K562 (cell line): ENCODE results near the gene HSPA1B. TPM values are rescaled to one million over a fixed set of nuclear protein-coding genes. Genes with fewer than 3 reads are reported as not detected.

Experiments
- CC2D1A ChIP-seq: fragments of 450-650 bp; IDR thresholded peaks from 2 replicates; pipeline ENCODE4 v1.6.1; 2017; ENCODE audit warnings: mild to moderate bottlenecking
- EP400 ChIP-seq: fragments of 450-650 bp; IDR thresholded peaks from 2 replicates; pipeline ENCODE4 v1.6.1; 2017; ENCODE audit warnings: antibody characterized with exemption, mild to moderate bottlenecking, moderate library complexity
- ESRRB ChIP-seq: fragments of 250-450 bp; sonication (Bioruptor Pico); IDR thresholded peaks from 2 replicates; pipeline ENCODE4 v1.5.0; 2020; ENCODE audit warnings: mild to moderate bottlenecking, moderate library complexity, borderline replicate concordance
- EZH2 ChIP-seq: IDR thresholded peaks from 2 replicates; pipeline ENCODE4 v1.6.1; 2012; ENCODE audit warnings: low read depth, mild to moderate bottlenecking, inconsistent platforms, low read length, borderline replicate concordance
- IRF2 ChIP-seq: sonication (generic); formaldehyde crosslinking; IDR thresholded peaks from 2 replicates; pipeline ENCODE4 v1.8.1; 2022; ENCODE audit warnings: mild to moderate bottlenecking, missing genetic modification reagents
- KDM1A ChIP-seq, 2 experiments: fragments of 450-650 bp; IDR thresholded peaks; 2 replicates each; pipeline ENCODE4 v1.6.1; 2016; ENCODE audit warnings: mild to moderate bottlenecking in 2 of 2
- MAFF ChIP-seq: IDR thresholded peaks from 2 replicates; pipeline ENCODE4 v1.6.1; 2012; ENCODE audit warnings: low read length, improper control_type of control experiment
- MEF2A ChIP-seq: IDR thresholded peaks from 2 replicates; pipeline ENCODE4 v1.6.1; 2011; ENCODE audit warnings: low read depth, mild to moderate bottlenecking, low read length, moderate library complexity; ENCODE audit not compliant: control insufficient read depth
- POLR2G ChIP-seq: fragments of 200-400 bp; formaldehyde crosslinking; IDR thresholded peaks from 2 replicates; pipeline ENCODE4 v1.6.1; 2017; ENCODE audit warnings: low read depth, mild to moderate bottlenecking, antibody characterized with exemption, low read length, moderate library complexity
- PPARD ChIP-seq: fragments of 250-450 bp; sonication (Bioruptor Pico); IDR thresholded peaks from 2 replicates; pipeline ENCODE4 v1.8.0; 2022; ENCODE audit warnings: inconsistent platforms, mild to moderate bottlenecking, moderate library complexity
- PRMT5 ChIP-seq: sonication (generic); formaldehyde crosslinking; IDR thresholded peaks from 2 replicates; pipeline ENCODE4 v1.5.0; 2020; ENCODE audit warnings: missing genetic modification reagents
- RBM25 ChIP-seq: fragments of 200-400 bp; formaldehyde crosslinking; IDR thresholded peaks from 2 replicates; pipeline ENCODE4 v1.6.1; 2018; ENCODE audit warnings: low read length, low read depth, moderate library complexity; ENCODE audit not compliant: severe bottlenecking
- RUNX1 ChIP-seq: sonication (generic); IDR thresholded peaks from 2 replicates; pipeline ENCODE4 v1.6.1; 2016; ENCODE audit warnings: antibody characterized with exemption, low read depth
- TBL1XR1 ChIP-seq, 2 experiments: IDR thresholded peaks; 2 replicates each; pipeline ENCODE4 v1.6.1; 2012; ENCODE audit warnings: improper control_type of control experiment in 2 of 2, low read length in 2 of 2, mild to moderate bottlenecking in 1 of 2
- ZKSCAN1 ChIP-seq: fragments of 150-350 bp; IDR thresholded peaks from 2 replicates; pipeline ENCODE4 v1.6.1; 2016; ENCODE audit warnings: low read depth, low read length
- ZNF121 ChIP-seq: sonication (generic); formaldehyde crosslinking; conservative IDR thresholded peaks from 2 replicates; pipeline ENCODE4 v1.8.0; 2022; ENCODE audit warnings: missing genetic modification reagents
- ZNF232 ChIP-seq: sonication (generic); formaldehyde crosslinking; IDR thresholded peaks from 2 replicates; pipeline ENCODE4 v1.8.0; 2022; ENCODE audit warnings: mild to moderate bottlenecking, missing genetic modification reagents
- ZNF263 ChIP-seq: sonication (generic); formaldehyde crosslinking; IDR thresholded peaks from 2 replicates; pipeline ENCODE4 v1.8.0; 2022; ENCODE audit warnings: mild to moderate bottlenecking, missing genetic modification reagents, borderline replicate concordance
- ZNF431 ChIP-seq: sonication (generic); formaldehyde crosslinking; IDR thresholded peaks from 2 replicates; pipeline ENCODE4 v1.8.0; 2022; ENCODE audit warnings: mild to moderate bottlenecking, missing genetic modification reagents
- ZNF699 ChIP-seq: fragments of 250-450 bp; sonication (Bioruptor Pico); IDR thresholded peaks from 2 replicates; pipeline ENCODE4 v1.8.0; 2021; ENCODE audit warnings: mild to moderate bottlenecking, moderate library complexity; ENCODE audit not compliant: insufficient replicate concordance
- polyA plus RNA-seq, 8 experiments: library from polyadenylated mRNA; depleted of rRNA in 4 of 8; stranded (reverse) in 5 of 8; unstranded in 3 of 8; fragments of >200 nt; fragmentation: Nextera tagmentation in 2 of 8; fragmentation: Illumina TruSeq in 1 of 8; extraction: Ambion mirVana in 2 of 8; extraction: Trizol in 1 of 8; gene quantifications; 2 replicates each; pipeline versions ENCODE4 v1.2.1 to v1.2.3, GENCODE V29; 2011 to 2014; ENCODE audit warnings: inconsistent platforms in 1 of 8, missing spikeins in 1 of 8
- total RNA-seq, 7 experiments: library from RNA; depleted of rRNA in 6 of 7; stranded (reverse); fragments of >200 nt in 6 of 7; fragmentation: Illumina TruSeq in 2 of 7; extraction: Trizol in 2 of 7; gene quantifications; 2 replicates each; pipeline versions ENCODE4 v1.2.1 to v1.2.3, GENCODE V29; 2011 to 2021; ENCODE audit warnings: low replicate concordance in 1 of 7
- TF ChIP-seq, protein P1 (sequence below): sonication (generic); formaldehyde crosslinking; IDR thresholded peaks from 2 replicates; pipeline ENCODE4 v1.8.1; 2023; ENCODE audit warnings: mild to moderate bottlenecking, missing genetic modification reagents
- TF ChIP-seq, protein P2 (sequence below): fragments of 200-800 bp; sonication (Bioruptor generic); IDR thresholded peaks from 2 replicates; pipeline ENCODE4 v1.6.1; 2017; ENCODE audit warnings: missing genetic modification characterization, missing compliant biosample characterization
- TF ChIP-seq, protein P3 (sequence below): sonication (generic); formaldehyde crosslinking; IDR thresholded peaks from 2 replicates; pipeline ENCODE4 v1.8.0; 2022; ENCODE audit warnings: mild to moderate bottlenecking, missing genetic modification reagents
- TF ChIP-seq, protein P4 (sequence below), 2 experiments: fragments of 200-800 bp in 1 of 2; sonication (Bioruptor generic) in 1 of 2; sonication (generic) in 1 of 2; formaldehyde crosslinking in 1 of 2; IDR thresholded peaks in 1 of 2; conservative IDR thresholded peaks in 1 of 2; 2 replicates each; pipeline versions ENCODE4 v1.5.0 to v1.6.1; 2016 to 2020; ENCODE audit warnings: missing compliant biosample characterization in 1 of 2, missing genetic modification characterization in 1 of 2, missing genetic modification reagents in 1 of 2

The HSPA1B gene
- total and polyA plus RNA-seq, 9 of the 15 experiments (the other 6 are each of a cell fraction or from before 2014, with no cell fraction given) = 0.27 to 227 (median 51.2) TPM

DNA sequence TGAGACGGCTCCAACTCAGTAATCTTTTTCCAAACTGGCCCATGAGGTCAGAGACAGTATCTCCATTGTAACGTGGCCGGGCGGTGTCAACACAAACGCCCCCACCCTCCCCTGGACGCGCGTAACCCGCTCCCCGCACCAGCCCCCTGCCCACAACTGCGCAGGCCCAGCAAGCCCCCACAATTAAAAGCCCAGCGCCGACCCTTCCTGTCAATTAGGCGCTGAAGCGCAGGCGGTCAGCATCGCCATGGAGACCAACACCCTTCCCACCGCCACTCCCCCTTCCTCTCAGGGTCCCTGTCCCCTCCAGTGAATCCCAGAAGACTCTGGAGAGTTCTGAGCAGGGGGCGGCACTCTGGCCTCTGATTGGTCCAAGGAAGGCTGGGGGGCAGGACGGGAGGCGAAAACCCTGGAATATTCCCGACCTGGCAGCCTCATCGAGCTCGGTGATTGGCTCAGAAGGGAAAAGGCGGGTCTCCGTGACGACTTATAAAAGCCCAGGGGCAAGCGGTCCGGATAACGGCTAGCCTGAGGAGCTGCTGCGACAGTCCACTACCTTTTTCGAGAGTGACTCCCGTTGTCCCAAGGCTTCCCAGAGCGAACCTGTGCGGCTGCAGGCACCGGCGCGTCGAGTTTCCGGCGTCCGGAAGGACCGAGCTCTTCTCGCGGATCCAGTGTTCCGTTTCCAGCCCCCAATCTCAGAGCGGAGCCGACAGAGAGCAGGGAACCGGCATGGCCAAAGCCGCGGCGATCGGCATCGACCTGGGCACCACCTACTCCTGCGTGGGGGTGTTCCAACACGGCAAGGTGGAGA is 12.3 kb upstream of the HSPA1B start, which contains the start of the genes HSPA1A and HSPA1L (continued):
- TF ChIP-seq, protein P1, sequence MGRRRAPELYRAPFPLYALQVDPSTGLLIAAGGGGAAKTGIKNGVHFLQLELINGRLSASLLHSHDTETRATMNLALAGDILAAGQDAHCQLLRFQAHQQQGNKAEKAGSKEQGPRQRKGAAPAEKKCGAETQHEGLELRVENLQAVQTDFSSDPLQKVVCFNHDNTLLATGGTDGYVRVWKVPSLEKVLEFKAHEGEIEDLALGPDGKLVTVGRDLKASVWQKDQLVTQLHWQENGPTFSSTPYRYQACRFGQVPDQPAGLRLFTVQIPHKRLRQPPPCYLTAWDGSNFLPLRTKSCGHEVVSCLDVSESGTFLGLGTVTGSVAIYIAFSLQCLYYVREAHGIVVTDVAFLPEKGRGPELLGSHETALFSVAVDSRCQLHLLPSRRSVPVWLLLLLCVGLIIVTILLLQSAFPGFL = peak; percentile 81; the same call in 1 of the 2 replicates
- TF ChIP-seq ZNF232 (CRISPR knock-in tag) (peak; percentile 74; the same call in 1 of the 2 replicates), EZH2 (no peak), PPARD (no peak), IRF2 (CRISPR knock-in tag) (no peak), MAFF (no peak; the same call in 1 of the 2 replicates), TBL1XR1 (IDR thresholded peaks at IDR 0.05; ENCODE audit: low read length in 2 of 2) (peak; percentile 49 to 91; a peak in 3 of 4 replicates), ESRRB (CRISPR knock-in tag) (no peak), CC2D1A (no peak), ZNF263 (CRISPR knock-in tag) (no peak), RUNX1 (peak; percentile 56; the same call in 1 of the 2 replicates), MEF2A (0 out of 2 replicates have a peak, but pooled peaks have one; percentile 38), ZNF121 (CRISPR knock-in tag) (no peak), EP400 (no peak), ZKSCAN1 (no peak), KDM1A (IDR thresholded peaks at IDR 0.05) (no peak), ZNF699 (CRISPR knock-in tag) (no peak), POLR2G (peak; percentile 99), RBM25 (peak; percentile 75), ZNF431 (CRISPR knock-in tag) (peak; percentile 64; the same call in 1 of the 2 replicates), PRMT5 (CRISPR knock-in tag) (no peak)
- TF ChIP-seq, protein P2, sequence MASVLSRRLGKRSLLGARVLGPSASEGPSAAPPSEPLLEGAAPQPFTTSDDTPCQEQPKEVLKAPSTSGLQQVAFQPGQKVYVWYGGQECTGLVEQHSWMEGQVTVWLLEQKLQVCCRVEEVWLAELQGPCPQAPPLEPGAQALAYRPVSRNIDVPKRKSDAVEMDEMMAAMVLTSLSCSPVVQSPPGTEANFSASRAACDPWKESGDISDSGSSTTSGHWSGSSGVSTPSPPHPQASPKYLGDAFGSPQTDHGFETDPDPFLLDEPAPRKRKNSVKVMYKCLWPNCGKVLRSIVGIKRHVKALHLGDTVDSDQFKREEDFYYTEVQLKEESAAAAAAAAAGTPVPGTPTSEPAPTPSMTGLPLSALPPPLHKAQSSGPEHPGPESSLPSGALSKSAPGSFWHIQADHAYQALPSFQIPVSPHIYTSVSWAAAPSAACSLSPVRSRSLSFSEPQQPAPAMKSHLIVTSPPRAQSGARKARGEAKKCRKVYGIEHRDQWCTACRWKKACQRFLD = no peak
- TF ChIP-seq, protein P3, sequence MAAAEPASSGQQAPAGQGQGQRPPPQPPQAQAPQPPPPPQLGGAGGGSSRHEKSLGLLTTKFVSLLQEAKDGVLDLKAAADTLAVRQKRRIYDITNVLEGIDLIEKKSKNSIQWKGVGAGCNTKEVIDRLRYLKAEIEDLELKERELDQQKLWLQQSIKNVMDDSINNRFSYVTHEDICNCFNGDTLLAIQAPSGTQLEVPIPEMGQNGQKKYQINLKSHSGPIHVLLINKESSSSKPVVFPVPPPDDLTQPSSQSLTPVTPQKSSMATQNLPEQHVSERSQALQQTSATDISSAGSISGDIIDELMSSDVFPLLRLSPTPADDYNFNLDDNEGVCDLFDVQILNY = peak; percentile 76; the same call in 1 of the 2 replicates
- TF ChIP-seq, protein P4, sequence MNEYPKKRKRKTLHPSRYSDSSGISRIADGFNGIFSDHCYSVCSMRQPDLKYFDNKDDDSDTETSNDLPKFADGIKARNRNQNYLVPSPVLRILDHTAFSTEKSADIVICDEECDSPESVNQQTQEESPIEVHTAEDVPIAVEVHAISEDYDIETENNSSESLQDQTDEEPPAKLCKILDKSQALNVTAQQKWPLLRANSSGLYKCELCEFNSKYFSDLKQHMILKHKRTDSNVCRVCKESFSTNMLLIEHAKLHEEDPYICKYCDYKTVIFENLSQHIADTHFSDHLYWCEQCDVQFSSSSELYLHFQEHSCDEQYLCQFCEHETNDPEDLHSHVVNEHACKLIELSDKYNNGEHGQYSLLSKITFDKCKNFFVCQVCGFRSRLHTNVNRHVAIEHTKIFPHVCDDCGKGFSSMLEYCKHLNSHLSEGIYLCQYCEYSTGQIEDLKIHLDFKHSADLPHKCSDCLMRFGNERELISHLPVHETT (CRISPR knock-in tag; conservative IDR thresholded peaks at IDR 0.05 in 1 of 2, IDR thresholded peaks at IDR 0.05 in 1 of 2) = no peak
